Activated CD8-positive, alpha-beta T cell treated with anti-CD3 and anti-CD28 coated beads for 36 hours (primary cell): ENCODE measurements around the gene DDIAS. TPM values are rescaled to one million over a fixed set of nuclear protein-coding genes. Genes with fewer than 3 reads are reported as not detected.
"Not testable (repeated sequence)": the region's sequence is repeated elsewhere in the genome, so short reads cannot be mapped to it uniquely, and the experiment has no call there.

Source experiments
- ATAC-seq: fragments of 200-7000 bp; cut with Tn5 transposase; one replicate; pipeline ENCODE4 v1.10.0; 2021; ENCODE audit warnings: mild to moderate bottlenecking, moderate library complexity
- CTCF ChIA-PET: fragments of 350-600 bp; sonication (Branson Sonifier 250); formaldehyde crosslinking; loops from one replicate; lab custom pipeline; 2021; ENCODE audit warnings: antibody characterized with exemption; lab: Charles Lee
- POLR2A ChIA-PET: fragments of 350-600 bp; sonication (Branson Sonifier 250); formaldehyde crosslinking; loops from one replicate; lab custom pipeline; 2021; ENCODE audit warnings: antibody characterized with exemption; lab: Charles Lee
- DNase-seq: peaks from one replicate; pipeline ENCODE4 v3.0.0-alpha.2; 2020
- H3K27ac Mint-ChIP-seq: one replicate; pipeline ENCODE4 v1.8.0; 2021; ENCODE audit warnings: mild to moderate bottlenecking, mixed read lengths
- H3K27me3 Mint-ChIP-seq: one replicate; pipeline ENCODE4 v1.8.0; 2021; ENCODE audit warnings: mixed read lengths
- H3K36me3 Mint-ChIP-seq: one replicate; pipeline ENCODE4 v1.8.0; 2021; ENCODE audit warnings: low read depth, mixed read lengths
- H3K4me1 Mint-ChIP-seq: one replicate; pipeline ENCODE4 v1.8.0; 2021; ENCODE audit warnings: low read depth, mixed read lengths
- H3K4me3 Mint-ChIP-seq: one replicate; pipeline ENCODE4 v1.8.0; 2021; ENCODE audit warnings: mild to moderate bottlenecking, moderate library complexity, mixed read lengths
- H3K9me3 Mint-ChIP-seq: one replicate; pipeline ENCODE4 v1.8.0; 2021; ENCODE audit warnings: mixed read lengths
- intact Hi-C: fragments of 100-400 bp; cut with micrococcal nuclease; formaldehyde crosslinking; loops from one replicate; pipeline ENCODE4 v1.10.0; 2022
- total RNA-seq, 2 experiments: library from RNA; stranded (reverse); gene quantifications; one replicate each; pipeline ENCODE4 v1.2.3, GENCODE V29; 2021
- TF ChIP-seq, protein P1 (sequence below): fragments of 200-600 bp; IDR thresholded peaks from one replicate; pipeline ENCODE4 v1.8.0; 2022; ENCODE audit warnings: antibody characterized with exemption, mild to moderate bottlenecking

The DDIAS gene
- total RNA-seq, 2 experiments from 2014 or later: 19.5 to 22.3 TPM

DNA sequence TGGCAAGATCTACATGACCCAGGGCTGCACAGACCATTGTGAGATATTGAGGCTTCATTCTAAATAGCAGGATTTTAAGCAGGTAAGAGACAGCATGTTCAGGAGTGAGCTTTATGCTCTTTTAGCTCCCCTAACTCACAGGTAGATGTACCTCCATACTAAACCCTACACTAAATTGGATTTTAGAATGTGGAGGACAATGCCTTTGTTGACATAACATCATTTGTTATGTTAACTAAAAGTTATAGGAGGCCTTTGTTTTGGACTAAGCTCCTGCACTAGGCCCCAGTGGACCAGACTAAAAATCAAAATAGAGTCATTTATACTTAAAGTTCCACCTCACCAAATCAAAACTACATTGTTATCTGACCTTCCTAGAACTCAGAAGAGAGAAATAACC, 6.8 kb downstream of the DDIAS start:
- Mint-ChIP-seq H3K4me3 (no peak overlapping the region), H3K4me1 (peaks cover 38% of the 10 kb centered on the region), H3K27ac (no peak overlapping the region), H3K36me3 (peaks cover 35% of the 10 kb centered on the region), H3K27me3 (no peaks in the 10 kb centered on the region), H3K9me3 (peaks cover 7% of the 10 kb centered on the region)
- intact Hi-C loops: loop anchor here (5.0 kb wide), 1 partner anchor 89 kb away; no protein-coding TSS in a partner anchor
- CTCF ChIA-PET: interaction anchor here (1.3 to 2.1 kb wide), 4 partner anchors 41 to 341 kb away, joined by 3 to 11 read pairs (median 6); partner anchors contain the start of gene PCF11
- POLR2A ChIA-PET: no interaction called here
- DNase-seq (no peak), ATAC-seq (no peak)
- TF ChIP-seq, protein P1, sequence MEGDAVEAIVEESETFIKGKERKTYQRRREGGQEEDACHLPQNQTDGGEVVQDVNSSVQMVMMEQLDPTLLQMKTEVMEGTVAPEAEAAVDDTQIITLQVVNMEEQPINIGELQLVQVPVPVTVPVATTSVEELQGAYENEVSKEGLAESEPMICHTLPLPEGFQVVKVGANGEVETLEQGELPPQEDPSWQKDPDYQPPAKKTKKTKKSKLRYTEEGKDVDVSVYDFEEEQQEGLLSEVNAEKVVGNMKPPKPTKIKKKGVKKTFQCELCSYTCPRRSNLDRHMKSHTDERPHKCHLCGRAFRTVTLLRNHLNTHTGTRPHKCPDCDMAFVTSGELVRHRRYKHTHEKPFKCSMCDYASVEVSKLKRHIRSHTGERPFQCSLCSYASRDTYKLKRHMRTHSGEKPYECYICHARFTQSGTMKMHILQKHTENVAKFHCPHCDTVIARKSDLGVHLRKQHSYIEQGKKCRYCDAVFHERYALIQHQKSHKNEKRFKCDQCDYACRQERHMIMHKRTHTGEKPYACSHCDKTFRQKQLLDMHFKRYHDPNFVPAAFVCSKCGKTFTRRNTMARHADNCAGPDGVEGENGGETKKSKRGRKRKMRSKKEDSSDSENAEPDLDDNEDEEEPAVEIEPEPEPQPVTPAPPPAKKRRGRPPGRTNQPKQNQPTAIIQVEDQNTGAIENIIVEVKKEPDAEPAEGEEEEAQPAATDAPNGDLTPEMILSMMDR: no peak

DNA sequence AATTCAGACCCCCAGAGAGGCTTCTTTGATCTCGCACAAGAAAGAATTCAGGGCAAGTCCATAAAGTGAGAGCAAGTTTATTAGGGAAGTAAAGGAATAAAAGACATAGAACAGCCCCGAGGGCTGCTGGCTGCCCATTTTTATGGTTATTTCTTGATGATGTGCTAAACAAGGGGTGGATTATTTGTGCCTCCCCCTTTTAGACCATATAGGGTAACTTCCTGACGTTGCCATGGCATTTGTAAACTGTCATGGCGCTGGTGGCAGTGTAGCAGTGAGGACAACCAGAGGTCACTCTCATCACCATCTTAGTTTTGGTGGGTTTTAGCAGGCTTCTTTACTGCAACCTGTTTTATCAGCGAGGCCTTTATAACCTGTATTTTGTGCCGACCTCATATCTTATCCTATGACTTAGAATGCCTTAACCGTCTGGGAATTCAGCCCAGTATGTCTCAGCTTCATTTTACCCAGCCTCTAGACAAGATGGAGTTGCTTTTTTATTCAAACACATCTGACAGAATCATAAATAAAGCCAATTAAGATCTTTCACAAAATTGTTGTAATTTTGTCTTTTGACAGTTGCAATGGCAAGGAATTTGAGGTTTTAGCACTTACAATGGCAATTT, 7.6 kb downstream of the DDIAS start:
- H3K36me3 Mint-ChIP-seq: peaks cover 39% of the 10 kb centered on the region
- no peak overlapping the region for H3K4me3 Mint-ChIP-seq
- POLR2A ChIA-PET: no interaction called here

DNA sequence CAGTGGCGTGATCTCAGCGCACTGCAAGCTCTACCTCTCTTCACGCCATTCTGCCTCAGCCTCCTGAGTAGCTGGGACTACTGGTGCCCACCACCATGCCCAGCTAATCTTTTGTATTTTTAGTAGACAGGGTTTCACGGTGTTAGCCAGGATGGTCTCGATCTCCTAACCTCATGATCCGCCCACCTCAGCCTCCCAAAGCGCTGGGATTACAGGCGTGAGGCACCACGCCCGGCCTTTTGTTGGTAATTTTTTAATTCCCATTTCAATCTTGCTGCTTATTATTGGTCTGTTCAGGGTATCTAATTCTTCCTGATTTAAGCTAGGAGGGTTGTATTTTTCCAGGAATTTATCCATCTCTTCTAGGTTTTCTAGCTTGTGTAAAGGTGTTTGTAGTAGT, 18.2 kb downstream of the DDIAS start:
- H3K27me3 Mint-ChIP-seq: not testable (repeated sequence)
- CTCF ChIA-PET: interaction anchor here (0.8 to 3.2 kb wide), 4 partner anchors 12 to 330 kb away, joined by 3 to 14 read pairs (median 6); partner anchors contain the start of gene DDIAS

More for the DNA sequence above, 7.6 kb downstream of the DDIAS start:
- CTCF ChIA-PET: interaction anchor here (1.3 to 1.7 kb wide), 2 partner anchors 42 to 247 kb away, joined by 3 to 8 read pairs; partner anchors contain the start of gene PCF11
- Mint-ChIP-seq H3K27me3 (no peaks in the 10 kb centered on the region), H3K9me3 (peaks cover 7% of the 10 kb centered on the region), H3K4me1 (peaks cover 30% of the 10 kb centered on the region), H3K27ac (no peak overlapping the region)
- no peak for DNase-seq
- intact Hi-C loops: loop anchor here (5.0 kb wide), 1 partner anchor 88 kb away; no protein-coding TSS in a partner anchor
- no peak for ATAC-seq
- TF ChIP-seq, protein P1: no peak

DNA sequence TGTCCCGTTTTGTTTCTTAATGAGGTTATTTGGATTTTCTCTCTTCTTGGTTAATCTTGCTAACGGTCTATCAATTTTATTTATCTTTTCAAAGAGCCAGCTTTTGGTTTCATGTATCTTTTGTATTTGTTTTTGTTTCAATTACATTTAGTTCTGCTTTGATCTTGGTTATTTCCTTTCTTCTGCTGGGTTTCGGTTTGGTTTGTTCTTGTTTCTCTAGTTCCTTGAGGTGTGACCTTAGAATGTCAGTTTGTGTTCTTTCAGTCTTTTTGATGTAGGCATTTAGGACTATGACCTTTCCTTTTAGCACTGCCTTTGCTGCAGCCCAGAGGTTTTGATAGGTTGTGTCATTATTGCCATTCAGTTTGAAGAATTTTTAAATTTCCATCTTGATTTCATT, 18.7 kb downstream of the DDIAS start:
- ChIA-PET CTCF (interaction anchor here (0.8 to 3.2 kb wide), 5 partner anchors 10 to 330 kb away, joined by 3 to 14 read pairs (median 5); partner anchors contain the start of gene DDIAS), POLR2A (interaction anchor here (0.9 to 2.3 kb wide), 3 partner anchors 19 to 152 kb away, joined by 3 to 12 read pairs (median 3); partner anchors contain the start of genes DDIAS and PRCP)
- not testable (repeated sequence) for H3K9me3 Mint-ChIP-seq

More for the DNA sequence above, 18.2 kb downstream of the DDIAS start:
- not testable (repeated sequence) for ATAC-seq, H3K9me3 Mint-ChIP-seq, DNase-seq
- intact Hi-C loops: loop anchor here (2.0 kb wide), 1 partner anchor 53 kb away; no protein-coding TSS in a partner anchor
- Mint-ChIP-seq H3K4me3 (peak overlapping the region; percentile 56), H3K36me3 (peaks cover 95% of the 10 kb centered on the region), H3K27ac (peak overlapping the region; percentile 87), H3K4me1 (peaks cover 42% of the 10 kb centered on the region)
- POLR2A ChIA-PET: interaction anchor here (1.4 to 2.3 kb wide), 2 partner anchors 18 to 19 kb away, joined by 3 to 12 read pairs; partner anchors contain the start of genes DDIAS and PRCP

DNA sequence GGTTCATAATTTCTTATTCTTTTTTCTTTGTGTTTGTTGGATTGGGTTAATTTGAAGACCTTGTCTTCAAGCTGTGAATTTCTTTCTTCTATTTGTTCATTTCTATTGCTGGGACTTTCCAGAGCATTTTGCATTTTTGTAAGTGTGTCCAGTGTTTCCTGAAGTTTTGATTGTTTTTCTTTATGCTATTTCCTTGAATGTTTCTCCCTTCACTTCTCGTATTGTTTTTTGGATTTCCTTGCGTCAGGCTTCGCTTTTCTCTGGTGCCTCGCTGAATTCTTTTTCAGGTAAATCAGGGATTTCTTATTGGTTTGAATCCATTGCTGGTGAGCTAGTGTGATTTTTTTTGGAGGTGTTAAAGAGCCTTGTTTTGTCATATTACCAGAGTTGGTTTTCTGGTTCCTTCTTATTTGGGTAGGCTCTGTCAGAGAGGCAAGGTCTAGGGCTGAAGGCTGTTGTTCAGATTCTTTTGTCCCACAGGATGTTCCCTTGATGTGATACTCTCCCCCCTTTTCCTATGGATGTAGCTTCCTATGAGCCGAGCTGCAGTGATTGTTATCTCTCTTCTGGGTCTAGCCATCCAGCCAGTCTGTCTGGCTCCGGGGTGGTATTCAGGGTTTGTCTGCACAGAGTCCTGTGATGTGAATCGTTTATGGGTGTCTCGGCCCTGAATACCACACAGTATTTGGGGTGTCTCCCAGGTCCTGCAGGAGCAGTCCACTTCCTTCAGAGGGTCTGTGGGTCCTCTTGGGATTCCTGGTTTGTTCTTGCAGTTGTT, 21.0 kb downstream of the DDIAS start:
- H3K27me3 Mint-ChIP-seq, H3K9me3 Mint-ChIP-seq, H3K27ac Mint-ChIP-seq, DNase-seq, intact Hi-C loops, POLR2A ChIA-PET, H3K4me3 Mint-ChIP-seq, ATAC-seq: not testable (repeated sequence)
- CTCF ChIA-PET: interaction anchor here (1.3 to 6.2 kb wide), 3 partner anchors 20 to 55 kb away, joined by 4 to 25 read pairs (median 14); partner anchors contain the start of genes DDIAS and PRCP
- H3K36me3 Mint-ChIP-seq: peaks cover 73% of the 10 kb centered on the region
- H3K4me1 Mint-ChIP-seq: peaks cover 49% of the 10 kb centered on the region

More for the DNA sequence above, 18.7 kb downstream of the DDIAS start:
- not testable (repeated sequence) for H3K27me3 Mint-ChIP-seq
- H3K4me1 Mint-ChIP-seq: peaks cover 44% of the 10 kb centered on the region
- H3K36me3 Mint-ChIP-seq: peaks cover 92% of the 10 kb centered on the region
- ATAC-seq (peak; percentile 27), DNase-seq (peak; percentile 38)
- intact Hi-C loops: loop anchor here (2.0 kb wide), 1 partner anchor 53 kb away; no protein-coding TSS in a partner anchor
- peak overlapping the region; percentile 87 for H3K27ac Mint-ChIP-seq
- peak overlapping the region; percentile 56 for H3K4me3 Mint-ChIP-seq
